Activated CD8-positive, alpha-beta memory T cell treated with anti-CD3 and anti-CD28 coated beads, Interleukin-2, amount 50 U/mL, for 4 hours (primary cell): ENCODE data around the gene DENND1A.

Experiments
- DNase-seq: peaks from one replicate; pipeline ENCODE4 v3.0.0-alpha.2; 2020

DENND1A gene

DNA sequence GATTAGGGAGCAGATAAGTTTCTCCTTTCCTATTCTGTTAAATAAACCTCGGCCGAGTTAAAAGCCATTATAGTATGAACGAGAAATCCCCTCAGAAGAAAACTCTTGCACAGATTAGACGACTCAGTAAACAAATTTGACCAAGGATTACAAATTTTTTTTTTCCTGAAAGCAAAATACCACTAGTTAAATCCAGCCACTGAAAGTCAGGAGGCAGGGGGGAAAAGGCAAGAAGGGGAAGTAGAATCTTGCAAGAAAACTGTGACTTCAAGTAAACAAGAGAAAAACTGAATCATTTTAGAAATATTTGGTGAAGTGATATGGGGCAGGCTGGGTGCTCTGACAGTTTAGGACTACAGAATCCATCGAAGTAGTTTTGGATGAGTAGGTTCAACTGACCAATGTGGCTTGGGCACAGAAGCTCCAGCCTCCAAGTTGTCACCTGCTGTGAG, 251.0 kb downstream of the DENND1A start:
- no peak for DNase-seq

DNA sequence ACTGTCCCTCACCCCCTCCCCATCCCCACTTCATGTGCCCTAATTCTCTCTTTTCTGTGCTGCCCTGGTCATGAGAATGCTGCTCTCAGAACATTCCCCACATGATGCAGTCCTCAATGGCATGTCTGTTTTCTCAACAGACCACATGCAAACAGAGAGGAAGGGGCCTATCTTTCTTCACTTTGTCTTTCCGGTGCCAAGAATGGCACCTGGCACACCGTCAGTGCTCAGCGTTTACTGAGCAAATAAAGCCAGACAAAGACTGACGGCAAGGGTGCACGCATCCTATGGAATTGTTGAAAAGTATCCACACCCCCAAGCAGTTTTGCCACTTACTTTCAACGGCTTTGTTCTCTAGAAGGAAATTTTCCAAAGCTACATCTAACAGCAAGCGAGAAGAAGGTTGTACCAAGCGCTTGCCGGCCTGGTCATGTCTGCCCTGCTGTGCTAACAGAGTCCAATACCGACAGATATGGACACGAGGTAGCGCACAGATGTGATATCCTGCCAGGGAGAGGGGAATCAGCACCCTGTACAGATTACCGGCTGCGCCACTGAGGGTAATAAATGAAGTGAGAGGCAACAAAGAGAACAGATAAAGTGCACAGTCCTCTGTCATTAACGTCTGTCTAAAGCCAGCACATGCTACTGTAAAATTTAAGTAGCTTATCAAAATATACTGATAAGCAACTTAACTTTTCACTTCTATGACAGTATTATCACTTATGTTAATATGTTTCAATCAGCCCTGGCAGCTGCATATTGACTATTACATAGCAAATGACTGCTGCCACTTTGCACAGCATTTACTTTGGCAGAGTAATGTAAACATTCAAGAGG, 251.7 kb downstream of the DENND1A start:
- DNase-seq, result no peak

DNA sequence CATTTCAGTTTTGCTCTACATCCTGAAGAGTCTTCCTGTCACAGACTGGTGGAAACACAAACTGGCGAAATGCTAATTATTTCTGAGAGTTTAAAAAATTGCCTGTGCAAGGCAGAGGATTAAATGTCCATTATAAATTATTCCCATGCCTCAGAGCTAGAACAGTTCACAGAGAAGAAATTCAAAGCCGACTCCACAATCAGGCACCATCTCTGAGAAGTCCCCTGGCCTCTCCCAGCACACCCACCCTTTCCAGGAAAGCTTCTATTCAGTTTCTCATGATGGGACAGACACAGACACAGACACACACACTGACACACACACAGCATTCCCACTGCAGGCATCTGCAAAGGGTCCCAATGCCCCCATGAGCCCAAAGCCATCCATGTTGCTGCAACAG, 253.1 kb downstream of the DENND1A start:
- DNase-seq, result no peak

DNA sequence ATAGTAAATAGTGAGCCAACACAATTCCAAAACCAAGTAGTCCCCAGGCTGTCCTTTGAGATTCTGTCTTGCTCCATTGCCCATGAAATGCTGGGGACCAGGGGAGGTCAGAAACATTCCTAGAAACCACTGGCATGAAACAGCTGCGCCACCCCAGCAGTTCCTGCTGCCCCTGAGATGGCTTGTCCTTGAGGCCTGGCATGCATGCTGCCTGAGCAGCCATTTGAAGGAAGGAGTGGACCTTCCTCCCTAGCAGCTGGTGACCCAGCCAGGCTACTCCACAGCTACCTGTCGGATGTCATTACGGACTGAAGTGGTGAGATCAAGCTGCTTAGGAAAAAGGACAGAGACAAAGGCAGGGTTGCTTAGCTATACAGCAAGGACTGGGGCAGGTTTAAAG, 260.6 kb downstream of the DENND1A start:
- DNase-seq, result no peak

DNA sequence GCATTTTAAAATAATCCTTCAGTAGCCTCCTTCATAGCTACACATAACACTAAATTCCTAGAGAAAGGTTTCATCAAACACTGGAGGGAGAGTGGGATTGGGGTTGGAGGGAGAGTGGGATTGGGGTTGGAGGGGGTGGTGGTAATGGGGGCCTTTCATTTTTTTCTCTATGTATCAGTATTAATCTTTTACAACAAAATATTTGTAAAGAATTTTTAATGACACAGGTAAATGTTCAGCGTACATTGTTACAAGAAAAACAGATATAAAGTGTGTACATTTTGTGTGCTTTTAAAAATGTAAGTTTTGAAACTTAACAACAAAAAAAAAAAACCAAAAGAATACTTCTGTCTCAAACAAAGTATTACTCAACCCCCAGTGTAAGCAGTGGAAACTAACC, 266.4 kb downstream of the DENND1A start:
- no peak for DNase-seq

DNA sequence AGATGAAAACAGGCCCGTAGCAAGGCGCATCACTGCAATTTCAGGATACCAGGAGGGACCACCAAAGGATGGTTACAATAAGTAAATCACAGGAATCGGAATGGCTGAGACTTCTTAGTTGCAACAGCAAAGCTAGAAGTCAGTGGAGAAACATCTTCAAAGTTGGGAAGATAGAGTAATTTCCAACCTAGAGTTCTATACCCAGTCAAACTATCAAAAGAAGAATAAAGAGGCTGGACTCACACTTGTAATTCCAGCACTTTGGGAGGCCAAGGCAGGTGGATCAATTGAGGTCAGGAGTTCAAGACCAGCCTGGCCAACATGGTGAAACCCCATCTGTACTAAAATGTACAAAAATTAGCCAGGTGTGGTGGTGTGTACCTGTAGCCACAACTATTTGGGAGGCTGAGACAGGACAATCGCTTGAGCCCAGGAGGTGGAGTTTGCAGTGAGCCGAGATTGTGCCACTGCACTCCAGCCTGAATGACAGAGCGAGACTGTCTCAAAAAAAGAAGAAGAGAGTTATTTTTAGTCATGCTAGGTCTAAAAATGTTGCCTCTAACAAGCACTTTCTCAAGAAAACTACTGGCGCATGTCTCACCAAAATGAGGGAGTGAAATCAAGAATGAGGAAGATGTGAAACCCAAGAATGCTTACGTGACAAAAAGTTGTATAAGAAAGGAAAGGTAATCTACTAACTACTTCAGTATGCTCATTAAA, 267.7 kb downstream of the DENND1A start:
- DNase-seq, result no peak

DNA sequence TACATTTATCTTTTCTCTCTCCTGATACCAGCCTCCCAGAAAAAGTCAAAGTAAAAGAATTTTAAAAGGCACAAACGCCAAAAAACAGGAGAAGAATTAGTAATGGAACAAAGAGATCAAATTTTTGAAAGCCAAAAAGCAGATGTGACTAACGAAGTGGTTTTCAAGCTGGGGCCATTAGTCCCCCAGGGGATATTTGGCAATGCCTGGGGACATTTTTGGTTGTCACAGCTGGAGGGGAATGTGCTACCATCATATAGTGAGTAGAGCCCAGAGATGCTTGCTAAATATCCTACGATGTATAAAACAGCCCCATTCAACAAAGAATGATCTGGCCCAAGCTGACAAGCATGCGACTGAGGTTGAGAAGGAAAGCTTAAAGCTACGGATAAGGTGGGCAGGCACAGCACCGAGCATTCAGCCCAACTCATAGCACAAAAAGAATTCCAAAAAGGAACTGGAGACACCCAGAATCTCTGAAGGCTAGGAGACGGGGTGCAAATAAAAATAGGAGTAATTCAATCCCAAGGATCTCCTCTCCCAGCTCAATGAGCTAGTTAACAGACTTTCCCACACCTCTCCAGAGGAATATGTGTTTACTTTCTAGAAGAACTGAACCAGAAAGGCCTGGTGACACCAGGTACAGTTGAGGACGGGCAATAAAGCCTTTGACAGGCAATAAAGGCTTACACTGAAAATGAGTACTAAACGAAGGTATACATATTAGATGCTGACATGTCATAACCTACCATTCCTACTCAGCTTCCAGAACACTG, 269.0 kb downstream of the DENND1A start:
- DNase-seq, result no peak

DNA sequence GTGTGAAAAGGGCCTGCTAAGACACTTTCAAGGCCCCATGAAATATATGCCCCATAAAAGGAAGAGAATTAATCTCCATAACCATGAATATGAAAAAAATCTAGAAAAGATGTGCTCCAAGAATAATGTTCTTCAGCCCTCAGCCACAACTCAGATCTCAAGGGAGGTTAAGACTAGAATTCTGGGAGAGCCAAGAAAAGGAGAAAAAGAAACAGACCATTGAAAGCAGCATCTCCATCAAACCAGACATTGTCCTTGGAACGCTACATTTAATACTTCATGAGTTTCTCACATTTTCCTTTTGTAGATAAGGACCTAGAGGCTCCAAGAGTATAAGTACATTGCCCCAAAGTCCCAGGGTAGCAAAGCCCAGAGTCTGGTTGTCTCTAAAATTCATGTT, 270.6 kb downstream of the DENND1A start:
- no peak for DNase-seq

DNA sequence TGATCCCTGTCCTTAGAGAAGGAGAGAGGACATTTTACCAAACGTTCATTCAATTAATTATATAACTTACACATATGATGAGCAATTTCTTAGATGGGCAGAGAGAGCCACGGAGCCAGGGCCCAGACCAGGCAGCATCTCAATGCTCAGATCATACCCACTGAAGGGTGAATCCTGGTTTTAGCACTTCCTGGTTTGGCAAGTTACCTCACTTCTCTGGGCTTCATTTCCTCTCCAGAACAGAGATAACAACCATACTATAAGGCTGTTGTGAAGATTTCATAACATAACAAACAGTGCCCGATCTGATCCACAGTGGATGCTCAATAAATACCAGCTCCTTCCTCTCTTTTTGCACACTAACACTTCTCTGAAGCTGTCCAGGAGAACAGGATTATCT, 271.1 kb downstream of the DENND1A start:
- no peak for DNase-seq

DNA sequence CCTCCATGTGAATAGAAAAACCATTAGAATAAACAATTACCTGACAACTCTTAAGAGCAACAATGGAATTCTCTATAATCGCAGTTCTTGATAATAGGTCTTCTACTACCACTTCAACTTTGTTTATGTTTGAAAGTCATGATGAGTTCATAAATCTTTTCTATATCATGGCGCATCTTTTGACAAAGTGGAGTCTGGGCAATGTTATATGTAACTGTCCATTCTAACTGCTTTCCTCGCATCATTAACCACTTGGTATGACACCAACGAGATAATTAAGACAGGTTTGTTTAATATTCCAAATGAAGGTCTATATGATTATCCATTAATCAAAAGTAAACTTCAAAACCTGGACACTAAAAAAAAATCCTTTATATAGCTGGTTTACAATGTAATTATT, 272.0 kb downstream of the DENND1A start:
- no peak for DNase-seq

DNA sequence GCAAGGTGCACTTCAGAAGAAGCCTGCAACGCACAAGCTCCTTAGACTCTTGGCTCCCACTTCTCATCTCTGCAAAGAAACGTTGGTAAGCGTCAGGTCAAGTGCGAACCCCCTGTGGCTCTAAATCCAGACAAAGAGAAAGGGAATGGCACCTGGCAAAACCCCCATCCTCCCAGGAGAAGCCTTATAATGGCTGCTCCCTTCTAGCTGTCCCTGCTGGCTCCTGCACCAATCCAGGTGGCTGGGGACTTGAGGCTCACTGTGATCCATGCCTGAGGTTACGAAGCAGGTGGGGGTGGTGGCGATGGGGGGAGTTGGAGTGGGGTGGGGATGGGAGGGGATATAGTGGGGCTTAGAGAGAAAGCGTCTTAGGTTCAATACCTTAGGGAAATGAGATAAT, 272.8 kb downstream of the DENND1A start:
- DNase-seq, result no peak

DNA sequence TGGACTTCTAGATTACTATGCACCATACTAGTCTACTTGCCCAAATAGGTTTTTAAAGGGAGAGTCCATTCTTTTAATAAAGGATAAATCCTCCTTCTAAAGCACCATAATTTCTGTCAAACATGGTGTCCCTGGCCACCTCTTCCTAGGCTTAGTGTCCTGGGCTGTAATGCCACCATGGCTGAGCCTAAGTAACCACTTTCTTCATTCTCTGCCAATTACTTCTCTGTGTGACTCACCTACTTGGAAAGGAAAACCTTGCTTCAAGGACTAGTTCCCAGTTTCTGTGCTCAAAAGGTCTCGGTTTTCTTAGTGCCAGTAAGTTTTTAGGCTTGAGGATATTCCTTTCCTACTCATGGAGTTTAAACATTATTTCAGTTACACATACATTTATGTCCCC, 273.4 kb downstream of the DENND1A start:
- DNase-seq, result no peak

DNA sequence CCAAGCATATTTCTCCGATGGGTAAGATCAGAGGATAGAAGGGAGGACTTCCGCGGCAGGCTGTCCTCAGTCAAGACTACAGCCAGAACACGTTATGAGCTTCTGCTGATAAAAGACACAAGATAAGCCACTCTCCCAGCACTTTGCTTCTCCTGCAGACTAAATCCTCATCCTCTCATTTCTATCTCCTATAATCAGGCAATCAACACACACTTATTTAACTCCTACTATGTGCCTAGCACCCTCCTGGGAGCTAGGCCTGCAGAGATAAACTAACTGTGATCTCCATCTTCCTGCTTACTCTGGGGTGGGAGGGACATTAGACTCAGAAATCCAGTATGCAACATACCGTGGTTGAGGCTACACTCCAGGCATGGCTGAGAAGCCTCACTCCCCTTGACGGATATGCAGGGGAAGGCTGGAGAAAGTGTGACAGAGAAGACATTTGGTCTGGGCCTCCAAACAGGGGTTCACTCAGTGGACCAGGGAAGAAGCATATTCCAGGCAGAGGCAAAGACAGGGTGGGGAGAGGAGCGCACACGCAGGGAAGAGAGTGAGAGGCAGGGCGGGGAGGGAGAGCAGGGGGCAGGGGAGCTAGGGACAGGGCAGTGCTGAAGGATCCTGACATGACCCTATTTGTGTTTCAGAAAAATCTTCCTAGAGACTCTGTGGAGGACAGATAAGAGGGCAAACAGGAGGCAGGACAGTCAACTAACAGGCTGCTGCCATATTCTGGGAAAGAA, 274.1 kb downstream of the DENND1A start:
- no peak for DNase-seq

DNA sequence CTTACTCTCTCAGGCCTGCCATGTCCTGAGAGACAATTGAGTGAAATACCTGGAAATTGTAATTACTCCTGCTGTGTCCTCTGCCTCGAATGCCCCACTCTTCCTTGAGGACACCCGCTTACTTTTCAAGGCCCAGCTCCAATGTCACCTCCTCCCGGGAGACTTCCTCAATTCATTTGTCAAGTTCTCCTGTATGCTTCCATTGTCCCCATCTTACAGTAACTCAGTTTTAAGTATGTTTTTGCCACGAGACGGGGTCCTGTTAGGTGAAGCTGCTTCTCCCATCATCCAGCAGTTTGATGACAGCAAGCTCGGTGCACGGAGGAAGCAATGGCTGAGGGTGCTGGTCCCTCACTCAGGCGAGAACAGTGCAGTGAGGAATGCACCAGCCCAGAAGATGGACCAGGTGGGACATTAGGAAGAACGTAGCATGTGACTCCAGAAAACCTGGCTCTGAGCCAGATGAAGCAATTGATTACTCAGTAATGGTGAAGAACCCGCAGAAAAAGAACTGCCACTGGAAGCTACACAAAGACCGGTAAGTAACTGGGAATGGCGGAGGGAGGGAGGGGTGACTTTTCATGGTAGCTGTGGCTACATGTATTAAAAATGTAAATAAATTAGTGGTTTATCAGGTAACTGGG, 274.8 kb downstream of the DENND1A start:
- no peak for DNase-seq

DNA sequence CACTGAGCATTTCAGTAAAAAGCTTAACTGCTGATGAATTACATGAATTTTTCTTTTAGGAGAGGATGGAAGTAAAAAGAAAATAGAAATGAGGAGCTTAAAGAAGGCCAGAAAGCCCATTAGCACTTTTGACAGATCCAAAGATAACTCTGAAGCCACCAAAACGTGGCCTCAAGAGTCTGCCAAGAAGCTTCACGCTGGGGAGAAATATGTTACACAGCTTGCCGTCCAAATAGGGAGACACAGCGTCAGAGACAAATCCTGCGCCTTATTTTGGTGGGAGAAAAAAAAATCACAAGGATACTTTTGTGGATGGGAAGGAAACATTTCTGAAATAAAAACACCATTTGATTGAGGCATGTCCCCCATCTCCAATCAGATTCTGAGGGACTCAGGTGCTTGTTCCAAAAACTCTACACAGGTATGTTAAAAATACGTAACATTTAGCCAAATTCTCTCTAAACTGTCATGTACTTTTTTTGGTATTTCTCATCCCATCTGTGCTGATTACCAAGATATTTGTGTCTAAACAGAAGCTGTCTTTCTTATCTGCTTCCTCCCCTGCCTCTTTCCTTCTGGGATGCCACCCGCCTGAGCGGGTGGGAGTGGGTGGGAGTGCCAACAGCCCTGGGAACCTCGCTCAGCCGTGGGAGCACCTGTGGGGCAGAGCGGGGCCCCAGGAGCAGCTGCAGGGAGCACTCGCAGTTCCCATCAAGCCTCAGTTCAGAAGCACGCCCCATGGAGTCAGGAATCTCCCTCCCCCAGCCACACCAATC, 275.5 kb downstream of the DENND1A start:
- no peak for DNase-seq

DNA sequence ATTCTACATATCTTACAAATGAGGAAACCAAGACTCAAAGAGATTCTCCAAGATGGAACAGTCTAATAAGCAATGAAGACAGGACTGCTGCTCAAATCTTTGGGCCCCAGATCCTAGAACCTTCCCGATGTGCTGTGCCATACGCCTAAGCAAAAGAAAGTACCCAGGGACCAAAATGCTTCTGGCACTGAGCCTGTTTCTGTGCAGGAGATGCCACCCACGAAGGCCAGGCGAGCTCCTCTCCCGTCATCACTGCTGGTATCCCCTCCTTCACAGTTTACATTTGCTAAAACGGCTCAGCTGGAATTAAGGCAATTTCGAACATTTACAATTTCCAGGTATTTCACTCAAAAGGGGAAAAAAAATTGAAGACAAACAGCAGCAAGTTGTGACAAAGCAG, 277.5 kb downstream of the DENND1A start:
- DNase-seq, result no peak

DNA sequence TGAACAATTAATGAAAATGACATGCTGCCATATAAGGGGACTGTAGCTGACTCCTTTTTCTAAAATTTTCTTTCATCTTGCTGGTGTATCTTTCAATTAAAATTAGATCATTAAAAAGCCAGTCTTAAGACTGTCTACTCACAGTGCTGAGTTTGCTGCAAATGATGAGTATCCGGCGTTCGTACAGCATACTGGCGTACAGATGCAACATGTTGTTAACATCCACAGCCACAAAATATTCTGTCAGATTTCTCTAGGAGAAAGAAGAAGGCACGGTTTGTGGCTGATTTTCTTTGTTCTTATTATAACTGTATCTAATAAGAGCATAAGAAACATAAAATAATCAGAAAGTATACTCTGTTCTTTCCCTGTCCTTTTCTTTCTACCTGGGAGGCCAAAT, 278.1 kb downstream of the DENND1A start:
- DNase-seq, result no peak

DNA sequence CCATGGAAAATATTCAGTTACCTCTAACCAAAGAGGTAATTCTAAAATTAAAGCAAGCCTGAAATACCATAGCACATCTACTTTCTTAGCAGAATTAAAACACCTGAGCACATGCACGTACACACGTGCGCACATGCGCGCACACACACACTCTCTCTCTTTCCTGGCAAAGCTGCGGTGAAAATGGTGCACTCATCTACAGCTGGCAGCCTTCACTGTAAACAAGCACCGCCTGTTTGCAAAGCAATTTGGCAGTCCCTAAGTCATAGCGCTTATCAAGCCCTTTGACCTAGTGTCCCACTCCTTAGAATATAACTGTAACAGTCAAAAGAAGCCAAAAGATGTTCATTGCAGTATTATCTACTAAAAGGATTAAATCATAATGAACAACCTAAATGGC, 278.7 kb downstream of the DENND1A start:
- DNase-seq, result no peak

DNA sequence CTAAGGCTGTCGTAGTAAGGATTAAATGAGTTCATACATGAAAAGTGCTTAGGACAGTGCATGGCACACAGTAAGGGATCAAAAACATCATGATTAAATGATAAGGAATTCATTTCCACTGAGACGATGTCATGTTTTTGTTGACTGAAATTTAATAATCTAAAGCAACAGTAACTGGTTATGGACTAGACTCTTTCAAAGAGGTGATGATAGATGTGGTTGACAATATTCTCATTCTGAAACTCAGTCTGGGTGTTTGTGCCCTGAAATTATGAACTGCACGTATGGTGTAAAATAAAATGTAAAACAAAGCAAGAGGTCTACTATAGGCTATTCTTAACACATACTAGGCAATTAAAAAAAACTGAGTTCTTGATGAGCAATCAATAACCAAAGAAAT, 280.0 kb downstream of the DENND1A start:
- DNase-seq, result no peak

DNA sequence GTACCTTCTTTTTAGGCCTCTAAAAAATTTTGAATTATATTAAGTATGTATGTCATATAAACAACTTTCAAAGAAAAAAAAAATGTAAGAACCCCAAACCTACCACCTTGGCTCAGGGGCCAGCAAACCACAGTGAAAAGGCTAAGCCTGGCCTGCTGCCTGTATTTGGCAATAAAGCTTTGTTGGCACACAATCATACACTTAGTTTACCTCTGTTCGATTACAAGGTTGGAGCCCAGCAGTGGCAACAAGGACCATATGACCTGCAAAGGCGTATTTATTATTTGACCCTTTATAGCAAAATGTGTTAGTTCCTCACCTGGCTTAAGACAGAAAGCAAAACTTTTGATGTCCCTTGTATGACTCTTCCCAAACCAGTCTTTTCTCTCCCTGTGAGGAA, 282.8 kb downstream of the DENND1A start:
- DNase-seq, result no peak

DNA sequence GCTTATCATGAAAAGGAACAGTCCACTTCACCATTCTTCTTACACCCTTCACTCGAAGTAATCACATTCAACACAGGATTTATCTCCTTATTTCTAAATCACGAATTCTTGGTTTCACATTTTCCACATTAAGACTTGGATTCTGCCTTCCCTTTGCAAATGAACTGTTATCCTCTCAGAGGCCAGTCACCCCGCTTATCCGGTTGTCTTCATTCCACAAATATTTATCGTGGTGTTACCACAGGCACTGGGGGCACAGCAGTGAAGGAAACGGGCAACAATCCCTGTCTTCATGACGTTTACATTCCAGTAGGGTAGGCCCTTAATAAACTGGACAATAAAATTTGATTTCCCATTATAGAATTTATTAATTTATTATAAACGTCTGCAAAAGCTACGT, 284.2 kb downstream of the DENND1A start:
- no peak for DNase-seq

DNA sequence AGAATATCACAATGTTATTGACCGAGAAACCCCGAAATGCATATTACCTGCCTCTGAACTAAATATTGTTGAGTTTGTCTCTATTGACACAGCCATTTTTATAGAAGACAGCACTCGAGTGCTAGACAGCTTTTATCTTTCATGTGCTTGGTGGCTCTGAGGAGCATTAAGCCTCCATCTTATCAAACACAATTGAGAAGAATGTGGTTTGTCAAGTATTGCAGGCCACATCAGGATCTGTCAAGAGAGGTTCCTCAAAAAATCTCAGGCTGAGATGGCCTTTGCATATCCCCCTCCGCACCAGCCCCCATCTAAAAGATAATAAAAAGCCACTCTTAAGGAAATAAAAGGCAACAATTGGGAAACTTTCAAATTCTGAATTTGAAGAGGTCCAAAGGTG, 284.8 kb downstream of the DENND1A start:
- no peak for DNase-seq
